Activated CD4-positive, alpha-beta T cell treated with anti-CD3 and anti-CD28 coated beads for 36 hours (primary cell): Measurements from ENCODE around the gene SNIP1. TPM values are rescaled to one million over a fixed set of nuclear protein-coding genes. Genes with fewer than 3 reads are reported as not detected.
"Not testable (repeated sequence)": the region's sequence is repeated elsewhere in the genome, so short reads cannot be mapped to it uniquely, and the experiment has no call there.

Experiments
- ATAC-seq: fragments of 200-7000 bp; cut with Tn5 transposase; one replicate; pipeline ENCODE4 v1.10.0; 2021; ENCODE audit warnings: mild to moderate bottlenecking, moderate library complexity
- CTCF ChIA-PET: fragments of 350-600 bp; sonication (Branson Sonifier 250); formaldehyde crosslinking; loops from one replicate; lab custom pipeline; 2021; ENCODE audit warnings: antibody characterized with exemption; lab: Charles Lee
- POLR2A ChIA-PET: fragments of 350-600 bp; sonication (Branson Sonifier 250); formaldehyde crosslinking; loops from one replicate; lab custom pipeline; 2021; ENCODE audit warnings: antibody characterized with exemption, inconsistent platforms; lab: Charles Lee
- DNase-seq: peaks from one replicate; pipeline ENCODE4 v3.0.0-alpha.2; 2020
- H3K27ac Mint-ChIP-seq: one replicate; pipeline ENCODE4 v1.8.0; 2021; ENCODE audit warnings: mixed read lengths
- H3K27me3 Mint-ChIP-seq: one replicate; pipeline ENCODE4 v1.8.0; 2021; ENCODE audit warnings: mixed read lengths
- H3K36me3 Mint-ChIP-seq: one replicate; pipeline ENCODE4 v1.8.0; 2021; ENCODE audit warnings: low read depth, mixed read lengths
- H3K4me1 Mint-ChIP-seq: one replicate; pipeline ENCODE4 v1.8.0; 2021; ENCODE audit warnings: mixed read lengths
- H3K4me3 Mint-ChIP-seq: one replicate; pipeline ENCODE4 v1.8.0; 2021; ENCODE audit warnings: mild to moderate bottlenecking, moderate library complexity, mixed read lengths
- H3K9me3 Mint-ChIP-seq: one replicate; pipeline ENCODE4 v1.8.0; 2021; ENCODE audit warnings: low read depth, mixed read lengths
- intact Hi-C, 2 experiments: fragments of 100-400 bp; cut with DNase I in 1 of 2; cut with micrococcal nuclease in 1 of 2; formaldehyde crosslinking; loops; one replicate each; pipeline versions ENCODE4 v1.14.2 to v1.15.1; 2022 to 2024; cut with DNase I, micrococcal nuclease
- total RNA-seq, 2 experiments: library from RNA; stranded (reverse); gene quantifications; one replicate each; pipeline ENCODE4 v1.2.3, GENCODE V29; 2021

SNIP1 gene, protein sequence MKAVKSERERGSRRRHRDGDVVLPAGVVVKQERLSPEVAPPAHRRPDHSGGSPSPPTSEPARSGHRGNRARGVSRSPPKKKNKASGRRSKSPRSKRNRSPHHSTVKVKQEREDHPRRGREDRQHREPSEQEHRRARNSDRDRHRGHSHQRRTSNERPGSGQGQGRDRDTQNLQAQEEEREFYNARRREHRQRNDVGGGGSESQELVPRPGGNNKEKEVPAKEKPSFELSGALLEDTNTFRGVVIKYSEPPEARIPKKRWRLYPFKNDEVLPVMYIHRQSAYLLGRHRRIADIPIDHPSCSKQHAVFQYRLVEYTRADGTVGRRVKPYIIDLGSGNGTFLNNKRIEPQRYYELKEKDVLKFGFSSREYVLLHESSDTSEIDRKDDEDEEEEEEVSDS
- 10 to 100 TPM; 18.7 to 21.3 TPM for total RNA-seq

DNA sequence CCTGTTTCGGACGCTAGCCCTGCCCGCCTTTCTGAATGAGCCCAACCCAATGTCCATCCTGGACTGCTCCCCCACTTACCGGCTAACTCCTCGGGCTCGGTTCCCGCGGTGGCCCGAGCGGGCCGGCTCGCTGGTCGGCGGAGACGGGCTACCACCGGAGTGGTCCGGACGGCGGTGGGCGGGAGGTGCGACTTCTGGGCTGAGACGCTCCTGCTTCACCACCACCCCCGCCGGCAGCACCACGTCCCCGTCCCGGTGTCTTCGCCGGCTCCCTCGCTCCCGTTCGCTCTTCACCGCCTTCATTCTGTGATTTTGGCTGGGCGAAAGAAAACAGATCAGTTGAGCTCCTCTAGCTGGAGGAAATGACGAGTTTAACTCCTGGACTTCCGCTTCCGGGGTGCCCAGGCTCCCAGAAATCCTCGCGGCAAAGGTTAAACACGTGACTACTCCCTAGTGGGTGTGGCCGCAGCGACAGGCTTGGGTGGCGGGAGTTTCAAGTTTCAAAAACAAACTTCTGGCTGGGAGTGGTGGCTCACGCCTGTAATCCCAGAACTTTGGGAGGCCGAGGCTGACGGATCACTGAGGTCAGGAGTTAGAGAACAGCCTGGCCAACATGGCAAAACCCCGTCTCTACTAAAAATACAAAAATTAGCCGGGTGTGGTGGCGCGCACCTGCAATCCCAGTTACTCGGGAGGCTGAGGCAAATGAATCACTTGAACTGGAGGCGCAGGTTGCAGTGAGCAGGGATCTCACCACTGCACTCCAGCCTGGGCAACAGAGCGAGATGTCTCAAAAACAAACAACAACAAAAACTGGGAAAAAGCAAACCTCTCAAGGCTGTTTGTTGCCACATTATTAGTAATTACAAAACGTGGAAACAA is at the start of gene SNIP1:
Gene SNIP1 (minus strand): TSS at position 367 of the 882 bp plus-strand sequence. CDS start 64 bp downstream, at position 303.
- H3K36me3 Mint-ChIP-seq = peaks cover 30% of the 10 kb centered on the region
- intact Hi-C loops = loop anchor here (1.0 to 5.0 kb wide), 9 partner anchors 40 to 305 kb away; partner anchors contain the start of genes MEAF6 (in 2 of the 2), ZC3H12A (in 2 of the 2), GNL2 (in 1 of the 2) and MTF1 (in 1 of the 2)
- H3K4me1 Mint-ChIP-seq = peaks cover 36% of the 10 kb centered on the region
- peak within 1 kb of the TSS; percentile 95 for H3K27ac Mint-ChIP-seq
- DNase-seq (peak; percentile 95), ATAC-seq (peak; percentile 93)
- peak within 1 kb of the TSS; percentile 92 for H3K4me3 Mint-ChIP-seq
- H3K27me3 Mint-ChIP-seq = no peaks in the 10 kb centered on the region
- POLR2A ChIA-PET = interaction anchor here (0.5 to 2.0 kb wide), 6 partner anchors 25 to 254 kb away, joined by 3 to 8 read pairs (median 5); partner anchors contain the start of genes C1orf122, MEAF6 and YRDC
- CTCF ChIA-PET = interaction anchor here (0.6 to 2.4 kb wide), 10 partner anchors 11 to 306 kb away, joined by 3 to 9 read pairs (median 3); partner anchors contain the start of gene MEAF6
- H3K9me3 Mint-ChIP-seq = no peaks in the 10 kb centered on the region

DNA sequence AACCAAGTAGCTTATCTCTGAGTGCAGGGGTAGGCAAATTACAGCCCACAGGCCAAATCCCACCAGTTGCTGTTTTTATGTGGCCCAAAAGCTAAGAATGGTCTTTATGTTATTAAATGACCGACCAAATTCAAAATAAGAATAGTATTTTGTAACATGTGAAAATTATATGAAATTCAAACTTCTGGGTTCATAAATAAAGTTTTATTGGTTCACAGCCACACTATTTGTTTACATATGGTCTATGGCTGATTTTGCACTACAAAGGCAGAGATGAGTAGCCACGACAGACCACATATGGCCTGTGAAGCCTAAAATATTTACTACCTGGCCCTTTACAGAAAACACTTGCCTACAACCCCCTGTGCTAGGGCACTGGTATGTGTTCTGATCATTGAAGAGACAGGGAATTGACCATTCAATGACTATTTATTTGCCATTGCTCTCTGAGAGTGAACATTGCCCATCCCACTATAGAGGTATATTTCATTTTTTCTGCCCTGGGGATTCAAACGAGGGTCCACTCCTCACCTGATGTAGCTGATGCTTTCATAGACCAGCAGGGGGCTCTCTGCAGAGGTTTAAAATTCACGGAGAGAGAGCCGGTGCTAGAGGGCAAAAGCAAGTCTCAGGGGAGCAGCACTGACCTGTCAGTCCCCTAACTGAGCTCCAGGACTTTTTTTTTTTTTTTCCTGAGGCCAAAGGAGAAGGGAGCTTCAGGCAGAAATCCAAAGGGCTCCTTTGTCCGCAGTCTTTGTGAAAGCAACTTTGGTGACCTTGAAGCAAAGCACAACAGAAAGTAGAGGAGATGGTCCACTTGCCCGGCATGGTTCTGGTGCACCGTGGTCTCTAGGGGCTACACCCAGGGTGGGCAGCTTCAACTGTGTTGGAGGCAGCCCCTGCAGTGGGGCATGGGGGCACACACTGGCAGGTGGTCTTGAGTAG is 48.9 kb upstream of the SNIP1 start:
- Mint-ChIP-seq H3K4me1 (peaks cover 4% of the 10 kb centered on the region), H3K4me3 (no peak overlapping the region), H3K27me3 (no peaks in the 10 kb centered on the region), H3K36me3 (no peaks in the 10 kb centered on the region), H3K27ac (no peak overlapping the region), H3K9me3 (no peaks in the 10 kb centered on the region)
- intact Hi-C loops = loop anchor here (1.0 kb wide), 1 partner anchor 79 kb away; no protein-coding TSS in a partner anchor
- ATAC-seq (peak; percentile 83), DNase-seq (peak; percentile 55)
- POLR2A ChIA-PET = interaction anchor here (1.0 kb wide), 1 partner anchor 79 kb away, joined by 5 read pairs; no protein-coding TSS in a partner anchor
- CTCF ChIA-PET = interaction anchor here (0.6 to 9.9 kb wide), 24 partner anchors 8 to 341 kb away, joined by 3 to 142 read pairs (median 4); partner anchors contain the start of gene CDCA8

DNA sequence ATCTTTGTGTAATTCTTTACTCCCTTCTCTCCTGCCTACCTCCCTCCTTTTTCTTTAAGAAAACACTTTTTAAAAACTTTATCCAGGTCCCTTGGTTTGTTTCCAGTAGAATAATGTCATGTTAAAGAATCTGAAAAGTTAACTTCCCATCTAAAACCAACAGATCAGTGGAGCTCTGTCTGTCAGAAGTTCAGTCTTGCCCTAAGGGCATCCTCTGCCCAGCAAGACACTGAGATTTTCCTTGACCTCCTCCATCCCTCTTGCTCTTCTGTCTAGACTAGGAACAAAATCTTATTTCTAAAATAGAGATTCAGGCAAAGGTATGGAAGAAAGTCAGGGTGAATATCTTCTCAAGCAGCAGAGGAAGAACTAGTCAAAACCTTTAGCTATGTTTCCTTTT is 47.3 kb upstream of the SNIP1 start:
- no peak for DNase-seq
- Mint-ChIP-seq H3K4me1 (peaks cover 6% of the 10 kb centered on the region), H3K9me3 (no peaks in the 10 kb centered on the region), H3K27me3 (no peaks in the 10 kb centered on the region), H3K4me3 (no peak overlapping the region), H3K36me3 (no peaks in the 10 kb centered on the region), H3K27ac (no peak overlapping the region)
- ATAC-seq = no peak
- ChIA-PET POLR2A (no interaction called here), CTCF (interaction anchor here (1.1 to 9.9 kb wide), 5 partner anchors 14 to 78 kb away, joined by 3 to 142 read pairs (median 13); no protein-coding TSS in a partner anchor)
- intact Hi-C loops = no loop called here

DNA sequence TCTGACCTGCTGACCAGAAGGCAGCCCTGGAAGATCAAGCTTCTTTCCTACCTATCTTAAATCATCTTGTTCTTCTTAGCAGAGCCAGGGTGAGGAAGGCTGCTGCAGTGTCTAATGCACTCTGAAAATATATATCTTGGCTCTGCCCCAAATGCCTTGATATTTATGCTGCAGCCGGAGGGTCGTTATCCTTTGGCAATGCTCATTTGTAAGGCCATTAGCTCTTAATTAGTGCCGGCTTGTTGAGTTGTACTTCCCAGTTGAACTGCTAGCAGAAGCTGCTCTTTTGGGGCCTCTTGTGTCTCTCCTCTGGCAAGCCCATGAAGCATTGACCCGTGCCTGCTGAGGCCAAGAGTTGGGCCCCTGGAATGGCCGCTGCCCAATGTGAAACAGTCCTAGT is 45.8 kb upstream of the SNIP1 start:
- CTCF ChIA-PET = interaction anchor here (9.9 kb wide), 1 partner anchor 79 kb away, joined by 142 read pairs; no protein-coding TSS in a partner anchor

DNA sequence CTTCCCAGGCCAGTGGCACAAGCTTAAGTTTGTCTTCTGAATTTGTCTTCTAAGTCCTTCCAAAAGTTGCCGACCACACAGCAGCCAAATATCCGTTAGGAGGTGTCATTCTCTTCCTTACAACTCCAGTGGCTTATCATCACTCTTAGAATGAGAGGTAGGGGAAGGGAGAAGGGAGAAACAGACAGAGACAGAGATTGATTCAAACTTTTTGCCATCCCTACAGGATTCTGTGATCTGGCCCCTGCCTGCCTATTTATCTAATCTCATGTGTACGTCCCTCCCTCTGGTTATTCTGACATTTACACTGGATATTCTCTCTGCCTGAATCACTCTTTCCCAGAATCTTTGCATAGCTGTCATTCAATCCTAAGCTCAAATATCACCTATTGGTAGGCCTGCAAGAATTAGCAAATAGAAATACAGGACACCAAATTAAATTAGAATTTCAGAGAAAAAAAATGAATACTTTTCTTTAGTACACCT is 42.1 kb upstream of the SNIP1 start:
- peak overlapping the region; percentile 98 for H3K4me3 Mint-ChIP-seq
- H3K9me3 Mint-ChIP-seq = no peaks in the 10 kb centered on the region
- H3K36me3 Mint-ChIP-seq = peaks cover 29% of the 10 kb centered on the region
- peak; percentile 9 for ATAC-seq
- intact Hi-C loops = loop anchor here (1.0 to 10.0 kb wide), 6 partner anchors 94 to 399 kb away; partner anchors contain the start of genes MTF1 (in 2 of the 2), SF3A3 (in 1 of the 2) and ZC3H12A (in 1 of the 2)
- ChIA-PET CTCF (interaction anchor here (0.5 to 1.4 kb wide), 7 partner anchors 32 to 394 kb away, joined by 3 to 7 read pairs (median 3); partner anchors contain the start of gene MEAF6), POLR2A (interaction anchor here (0.6 to 1.3 kb wide), 5 partner anchors 20 to 102 kb away, joined by 3 to 4 read pairs (median 3); a partner anchor contains a TSS)
- no peaks in the 10 kb centered on the region for H3K27me3 Mint-ChIP-seq
- peaks cover 32% of the 10 kb centered on the region for H3K4me1 Mint-ChIP-seq
- peak overlapping the region; percentile 92 for H3K27ac Mint-ChIP-seq
- DNase-seq = no peak

More for the DNA sequence above, 45.8 kb upstream of the SNIP1 start:
- intact Hi-C loops = loop anchor here (5.0 to 10.0 kb wide), 2 partner anchors 123 to 395 kb away; partner anchors contain the start of gene SF3A3 (in 1 of the 2)
- no peak overlapping the region for H3K4me3 Mint-ChIP-seq
- H3K4me1 Mint-ChIP-seq = peaks cover 12% of the 10 kb centered on the region
- DNase-seq = no peak
- H3K27me3 Mint-ChIP-seq = no peaks in the 10 kb centered on the region
- H3K9me3 Mint-ChIP-seq = no peaks in the 10 kb centered on the region
- no peak for ATAC-seq
- POLR2A ChIA-PET = no interaction called here
- peaks cover 4% of the 10 kb centered on the region for H3K36me3 Mint-ChIP-seq
- H3K27ac Mint-ChIP-seq = no peak overlapping the region

DNA sequence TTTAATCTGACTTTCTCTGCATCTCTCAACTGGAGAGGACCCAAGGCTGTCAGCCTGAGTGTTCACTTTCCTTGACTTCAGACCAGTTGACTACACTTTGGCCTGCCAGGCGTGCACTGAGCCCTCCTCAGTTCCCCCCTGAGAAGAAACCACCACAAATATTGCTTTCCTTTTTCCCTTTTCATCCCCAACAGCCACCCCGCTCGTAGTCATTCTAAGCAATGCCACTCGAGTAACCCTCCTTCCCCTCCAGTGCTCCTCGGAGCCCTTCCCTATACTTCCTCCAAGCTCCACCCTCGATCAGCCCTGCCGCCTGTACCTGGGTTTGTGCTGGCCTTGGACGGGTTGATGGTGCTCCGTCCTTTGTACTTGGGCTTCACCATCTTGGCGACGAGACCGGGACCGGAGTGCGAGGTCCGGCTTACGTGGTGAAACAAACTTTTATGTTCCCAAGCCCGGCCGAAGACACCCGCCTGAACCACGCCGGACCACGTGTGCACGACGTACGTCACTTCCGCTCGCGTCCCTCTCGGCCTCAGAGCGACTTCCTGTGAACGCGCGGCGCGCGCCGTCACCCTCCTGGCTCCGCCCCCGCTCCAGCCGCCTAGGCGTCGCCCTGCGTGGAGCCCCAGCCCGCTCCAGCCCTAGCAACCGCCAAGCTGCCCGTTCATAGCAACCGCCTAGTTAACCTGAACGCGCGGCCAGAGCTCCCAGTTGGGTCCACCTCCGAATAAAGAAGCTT is 41.5 kb upstream of the SNIP1 start, which contains the start of gene GNL2:
Gene GNL2 (minus strand): TSS at position 498 of the 742 bp plus-strand sequence. CDS start 115 bp downstream, at position 383.
- H3K4me3 Mint-ChIP-seq = peak within 1 kb of the TSS; percentile 98
- H3K9me3 Mint-ChIP-seq = no peaks in the 10 kb centered on the region
- ATAC-seq (peak; percentile 98), DNase-seq (peak; percentile 99)
- H3K36me3 Mint-ChIP-seq = peaks cover 35% of the 10 kb centered on the region
- no peaks in the 10 kb centered on the region for H3K27me3 Mint-ChIP-seq
- H3K27ac Mint-ChIP-seq = peak within 1 kb of the TSS; percentile 92
- intact Hi-C loops = loop anchor here (1.0 to 10.0 kb wide), 13 partner anchors 21 to 399 kb away; partner anchors contain the start of genes MTF1 (in 2 of the 2), CDCA8 (in 1 of the 2), SF3A3 (in 1 of the 2) and SNIP1 (in 1 of the 2)
- ChIA-PET POLR2A (interaction anchor here (0.6 to 1.3 kb wide), 5 partner anchors 19 to 103 kb away, joined by 3 to 4 read pairs (median 3); a partner anchor contains a TSS), CTCF (interaction anchor here (0.5 to 1.4 kb wide), 9 partner anchors 31 to 395 kb away, joined by 3 to 7 read pairs (median 3); partner anchors contain the start of gene MEAF6)
- H3K4me1 Mint-ChIP-seq = peaks cover 37% of the 10 kb centered on the region

DNA sequence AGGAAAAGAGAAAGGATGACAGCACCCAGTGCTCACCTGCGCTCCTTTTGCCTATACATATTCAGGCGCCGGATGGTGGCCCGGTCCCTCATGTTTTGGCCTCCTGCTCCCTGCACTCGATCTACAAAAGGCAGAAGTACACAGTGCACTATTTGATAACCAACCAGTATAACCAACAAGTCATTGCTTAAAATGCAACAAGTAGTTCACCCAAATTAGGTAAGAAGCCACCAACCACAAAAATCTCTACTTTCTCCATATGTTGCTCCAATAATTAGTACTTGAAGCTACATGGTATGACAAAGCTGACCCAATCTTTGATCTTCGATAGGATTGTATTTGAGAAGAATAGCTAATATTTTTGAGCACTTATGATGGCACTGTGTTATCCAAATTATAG is 39.6 kb upstream of the SNIP1 start:
- Mint-ChIP-seq H3K9me3 (no peaks in the 10 kb centered on the region), H3K4me3 (peak overlapping the region; percentile 98), H3K36me3 (peaks cover 48% of the 10 kb centered on the region), H3K4me1 (peaks cover 43% of the 10 kb centered on the region), H3K27me3 (no peaks in the 10 kb centered on the region), H3K27ac (no peak overlapping the region)
- DNase-seq (no peak), ATAC-seq (no peak)
- ChIA-PET CTCF (interaction anchor here (0.6 to 1.4 kb wide), 4 partner anchors 12 to 416 kb away, joined by 3 to 5 read pairs (median 4); no protein-coding TSS in a partner anchor), POLR2A (no interaction called here)
- intact Hi-C loops = loop anchor here (2.0 to 10.0 kb wide), 2 partner anchors 19 to 401 kb away; partner anchors contain the start of gene SF3A3 (in 1 of the 2)

DNA sequence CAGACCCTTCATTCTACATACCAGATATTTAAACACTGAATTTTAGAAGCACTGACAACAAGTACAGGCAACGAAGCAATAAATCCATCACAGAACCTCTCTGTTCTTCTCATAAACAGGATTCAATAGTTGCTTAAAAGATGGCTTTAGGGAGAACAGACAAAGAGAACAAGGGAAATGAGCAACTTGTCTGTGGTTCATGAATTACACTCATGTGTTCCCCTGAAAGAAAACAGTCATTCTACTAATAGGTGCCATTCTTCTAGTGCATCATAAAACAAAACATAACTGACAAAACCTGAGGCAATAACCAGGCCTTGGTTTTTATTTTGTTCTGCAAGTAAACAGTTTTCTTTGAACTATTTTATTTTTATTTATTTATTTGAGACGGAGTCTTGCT is 34.8 kb upstream of the SNIP1 start:
- intact Hi-C loops = no loop called here
- Mint-ChIP-seq H3K4me3 (no peak overlapping the region), H3K36me3 (peaks cover 66% of the 10 kb centered on the region), H3K27ac (peak overlapping the region; percentile 47), H3K27me3 (no peaks in the 10 kb centered on the region), H3K4me1 (peaks cover 43% of the 10 kb centered on the region), H3K9me3 (no peaks in the 10 kb centered on the region)
- ATAC-seq = peak; percentile 81
- ChIA-PET POLR2A (no interaction called here), CTCF (interaction anchor here (0.9 to 1.0 kb wide), 2 partner anchors 12 to 14 kb away, joined by 4 read pairs; no protein-coding TSS in a partner anchor)
- DNase-seq = no peak

DNA sequence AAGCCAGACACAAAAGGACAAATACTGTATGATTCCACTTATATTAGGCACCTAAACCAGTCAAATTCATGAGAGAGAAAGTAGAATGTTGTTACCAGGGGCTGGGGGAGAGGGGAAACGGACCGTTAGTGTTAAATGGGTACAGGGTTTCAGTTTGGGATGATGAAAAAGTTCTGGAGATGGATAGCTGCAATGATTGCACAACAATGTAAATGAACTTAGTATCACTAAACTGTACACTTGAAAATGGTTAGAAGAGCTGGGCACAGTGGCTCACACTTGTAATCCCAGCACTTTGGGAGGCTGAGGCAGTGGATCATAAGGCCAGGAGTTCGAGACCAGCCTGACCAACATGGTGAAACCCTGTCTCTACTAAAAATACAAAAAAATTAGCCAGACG is 30.5 kb upstream of the SNIP1 start:
- Mint-ChIP-seq H3K36me3 (peaks cover 64% of the 10 kb centered on the region), H3K4me1 (peaks cover 19% of the 10 kb centered on the region)
- intact Hi-C loops, ATAC-seq, H3K27me3 Mint-ChIP-seq, H3K27ac Mint-ChIP-seq, H3K4me3 Mint-ChIP-seq, H3K9me3 Mint-ChIP-seq, DNase-seq: not testable (repeated sequence)
- POLR2A ChIA-PET = interaction anchor here (0.6 kb wide), 1 partner anchor 12 kb away, joined by 3 read pairs; no protein-coding TSS in a partner anchor
- CTCF ChIA-PET = interaction anchor here (1.3 kb wide), 1 partner anchor 13 kb away, joined by 3 read pairs; no protein-coding TSS in a partner anchor
